ENCODE measurements around the gene ARFGEF3.

DNA sequence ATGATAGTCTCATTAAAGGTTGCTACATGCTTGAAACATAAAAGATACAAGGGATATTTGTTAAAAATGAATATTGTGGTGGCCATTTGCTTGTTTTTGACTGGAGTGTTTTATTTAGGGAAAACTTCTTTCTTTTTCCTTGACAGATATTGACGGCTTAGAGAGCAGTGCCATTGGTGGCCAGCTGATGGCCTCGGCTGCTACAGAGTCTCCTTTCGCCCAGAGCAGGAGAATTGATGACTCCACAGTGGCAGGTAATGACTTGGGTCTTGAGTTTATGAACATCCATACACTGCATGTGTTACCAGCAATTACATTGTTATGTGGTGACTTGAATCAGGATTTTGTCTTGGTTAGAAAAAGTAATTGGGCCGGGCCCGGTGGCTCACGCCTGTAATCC lies 124.1 kb downstream of the ARFGEF3 start:
- TF ChIP-seq CTCF (conservative IDR thresholded peaks at IDR 0.05; ENCODE audit: low read depth, low read length) (no peak; the same call in 1 of the 2 replicates), EZH2 (IDR thresholded peaks at IDR 0.05; ENCODE audit: borderline replicate concordance, low read depth, low read length, poor library complexity, severe bottlenecking) (no peak)

Data from A673 (cell line).